ENCODE measurements around the gene COL4A4.
A peak's percentile ranks its signal among the peaks of the same experiment; 100 is the strongest.

Gene COL4A4

DNA sequence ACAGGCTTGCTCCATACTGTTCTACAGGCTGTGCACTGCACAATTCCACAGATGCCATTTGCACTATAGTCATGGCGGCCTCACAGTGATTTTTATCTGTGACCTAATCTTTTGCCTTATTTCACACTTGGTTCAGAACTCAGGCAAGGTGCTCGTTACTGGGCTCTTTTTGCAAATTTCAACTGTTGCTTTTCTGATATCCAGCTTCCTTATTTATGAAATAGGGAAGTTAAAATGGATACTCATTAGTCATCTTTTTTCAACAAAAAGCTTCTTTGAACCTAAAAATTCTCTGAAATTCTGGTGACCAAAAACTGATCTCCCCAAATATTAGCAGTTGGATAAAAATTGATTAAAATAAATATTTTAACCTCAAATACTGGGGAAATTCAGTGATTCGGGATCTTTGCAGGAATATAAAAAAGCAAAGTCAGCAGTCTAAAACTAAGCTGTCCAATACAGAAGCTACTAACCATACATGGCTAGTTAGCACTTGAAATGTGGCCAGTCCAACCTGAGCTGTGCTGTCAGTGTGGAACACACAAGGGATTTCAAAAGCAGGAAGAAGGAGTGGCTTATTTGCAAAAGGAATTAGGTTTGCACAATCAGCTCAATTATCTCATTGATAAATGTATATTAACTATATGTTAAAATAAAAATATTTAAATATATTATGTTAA, 134.4 kb downstream of the COL4A4 start:
- no peak for DNase-seq

DNA sequence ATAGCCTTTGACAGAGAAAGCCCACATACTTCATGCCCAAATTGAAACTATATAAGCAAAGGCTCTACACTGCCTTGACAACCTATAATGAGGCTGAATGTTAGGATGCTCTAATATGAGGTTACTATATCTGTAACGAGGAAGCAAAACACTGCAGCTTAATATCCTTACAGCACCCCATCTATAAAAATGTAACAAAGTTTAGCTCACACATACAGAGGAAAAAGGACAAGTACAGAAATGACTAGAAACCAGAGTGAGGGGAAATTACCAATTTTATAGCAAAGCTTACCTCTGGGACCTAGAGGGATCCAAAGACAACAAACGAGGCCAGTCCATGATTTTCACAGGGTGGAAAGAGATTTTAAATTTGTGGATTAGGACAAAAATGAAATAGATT, 138.5 kb downstream of the COL4A4 start:
- DNase-seq: no peak

- DNase-seq: no peak
Measured at GRCh38 chr2:227022608-227023007, 141.4 kb downstream of the COL4A4 start.

DNA sequence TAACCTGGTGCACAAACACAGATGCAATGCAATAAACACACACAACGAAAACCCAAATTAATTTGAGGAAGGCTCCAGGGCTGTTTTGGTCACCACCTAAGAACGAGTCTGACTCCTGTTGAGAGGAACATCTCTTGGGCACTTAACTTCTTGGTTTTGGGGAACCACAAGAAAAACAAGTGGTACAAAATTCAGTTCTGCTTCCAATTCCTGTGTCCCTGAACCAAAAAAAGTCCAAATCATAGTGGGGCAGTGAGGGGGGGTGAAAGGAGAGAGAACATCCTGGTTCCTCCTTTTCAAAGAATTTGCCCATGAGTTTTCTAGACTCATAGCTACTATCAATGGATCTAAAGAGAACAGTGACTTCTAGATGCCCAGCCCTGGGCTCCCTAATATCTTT, 143.6 kb downstream of the COL4A4 start:
- DNase-seq: no peak

DNA sequence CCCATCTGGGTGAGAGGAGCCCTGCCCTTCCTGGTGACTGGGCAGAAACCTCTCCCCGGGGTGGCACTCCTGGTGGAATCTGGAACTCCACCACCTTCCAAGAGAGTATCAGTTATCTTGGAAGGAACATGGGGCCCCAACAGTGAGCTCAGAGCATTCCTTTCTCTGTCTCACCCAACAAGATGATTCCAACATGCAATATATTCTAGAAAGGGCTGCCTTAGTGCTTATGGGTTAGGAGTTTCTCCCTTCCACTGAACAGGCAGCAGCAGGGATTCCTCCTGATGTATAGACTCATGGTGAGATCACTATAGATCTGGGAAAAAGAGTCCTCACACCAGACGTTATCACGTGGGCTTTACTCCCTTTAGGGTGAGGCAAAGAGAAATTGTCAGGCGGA, 147.1 kb downstream of the COL4A4 start:
- no peak for DNase-seq

DNA sequence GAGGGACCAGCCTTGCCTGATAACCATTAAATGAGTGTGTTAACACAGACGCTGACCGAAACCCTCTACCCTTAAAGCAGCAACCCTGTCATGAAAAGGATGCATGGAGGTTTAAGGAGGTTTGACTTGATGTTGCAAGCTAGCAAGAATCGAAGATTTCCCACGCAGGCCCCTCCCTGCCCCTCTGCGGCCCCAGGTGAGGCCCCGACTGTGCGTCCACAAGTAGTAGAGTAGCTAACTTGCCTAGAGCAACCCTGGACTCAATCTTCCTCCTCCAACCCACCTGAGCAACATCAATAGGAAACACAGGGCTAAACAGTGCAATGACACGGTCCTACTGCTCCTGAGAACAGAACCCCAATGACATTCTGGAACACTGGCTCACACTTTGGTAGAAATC, 150.1 kb downstream of the COL4A4 start:
- no peak for DNase-seq

DNA sequence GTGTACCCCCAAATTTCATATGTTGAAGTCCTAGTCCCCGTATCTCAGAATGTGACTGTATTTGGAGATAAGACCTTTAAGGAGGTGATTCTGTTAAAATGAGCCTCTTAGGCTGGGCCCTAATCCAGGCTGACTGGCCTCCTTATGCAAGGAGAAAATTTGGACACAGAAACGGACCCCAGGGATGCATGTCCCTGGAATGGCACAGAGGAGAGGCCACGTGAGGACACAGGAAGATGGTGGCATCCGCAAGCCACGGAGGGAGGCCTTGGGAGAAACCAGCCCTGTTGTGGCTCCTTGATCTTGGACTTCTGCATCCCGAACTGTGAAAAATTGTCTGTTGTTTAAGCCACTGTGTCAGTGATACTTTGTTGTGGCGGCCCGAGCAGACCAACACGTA, 150.7 kb downstream of the COL4A4 start:
- no peak for DNase-seq

DNA sequence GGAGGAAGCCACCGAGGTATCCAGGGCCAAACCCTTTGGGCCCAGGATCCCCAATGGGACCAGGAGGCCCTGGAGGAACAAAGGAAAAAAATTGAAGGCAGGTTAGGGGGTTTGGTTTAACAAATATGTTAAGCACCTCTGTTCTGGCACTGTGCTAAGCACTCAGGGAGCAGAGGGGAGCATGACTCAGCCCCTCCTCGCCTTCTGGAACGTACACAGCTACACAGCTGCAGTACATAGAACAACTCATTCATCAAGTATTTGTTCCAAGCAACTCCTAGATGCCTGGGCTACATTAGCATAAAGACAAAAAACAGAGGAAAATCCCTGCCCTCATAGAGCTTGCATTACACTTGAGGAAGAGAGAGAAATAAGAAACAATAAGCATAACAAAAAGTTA, 153.6 kb downstream of the COL4A4 start:
- DNase-seq: no peak

DNA sequence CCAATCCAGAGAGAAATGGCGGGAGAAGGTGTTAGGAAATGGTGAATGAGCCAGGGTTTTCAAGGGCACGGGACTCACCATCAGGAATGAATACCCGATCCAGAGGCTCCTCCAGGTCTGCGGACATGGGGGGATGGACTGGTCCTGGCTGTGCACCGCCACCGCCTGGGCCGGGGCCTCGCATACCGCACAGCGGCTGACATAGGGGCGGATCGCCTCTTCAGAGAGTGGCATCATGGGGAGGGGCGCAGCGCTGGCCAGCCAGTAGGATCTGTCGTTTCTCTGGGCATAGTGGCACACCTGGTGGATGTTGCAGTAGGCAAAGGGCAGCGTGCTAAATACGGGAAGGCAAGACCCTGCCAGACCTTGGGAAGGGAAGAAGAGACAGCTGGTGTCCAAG, 156.1 kb downstream of the COL4A4 start:
- no peak for DNase-seq

GRCh38 chr2:227007148-227007547, 156.9 kb downstream of the COL4A4 start:
- DNase-seq: no peak

GRCh38 chr2:227006189-227006897, 157.7 kb downstream of the COL4A4 start:
- DNase-seq: no peak

DNA sequence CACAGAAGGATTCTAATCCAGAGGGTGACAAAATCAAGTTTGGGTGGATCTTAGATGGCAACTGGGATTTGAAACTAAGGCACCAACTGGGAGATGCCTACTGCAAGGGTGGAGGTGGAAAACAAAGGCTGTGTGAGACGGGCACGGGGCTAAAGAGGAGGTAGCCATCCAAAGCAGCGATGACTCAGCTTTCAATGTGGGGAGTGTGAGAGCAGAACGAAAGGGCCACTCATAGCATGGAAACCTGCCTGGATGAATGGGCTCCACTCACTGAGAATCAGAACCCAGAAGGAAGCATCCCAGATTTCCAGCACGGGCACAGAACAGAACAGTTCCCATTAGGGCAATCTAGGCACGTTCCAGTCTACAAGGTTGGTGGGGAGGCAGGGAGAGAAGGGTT, 159.5 kb downstream of the COL4A4 start:
- no peak for DNase-seq

DNA sequence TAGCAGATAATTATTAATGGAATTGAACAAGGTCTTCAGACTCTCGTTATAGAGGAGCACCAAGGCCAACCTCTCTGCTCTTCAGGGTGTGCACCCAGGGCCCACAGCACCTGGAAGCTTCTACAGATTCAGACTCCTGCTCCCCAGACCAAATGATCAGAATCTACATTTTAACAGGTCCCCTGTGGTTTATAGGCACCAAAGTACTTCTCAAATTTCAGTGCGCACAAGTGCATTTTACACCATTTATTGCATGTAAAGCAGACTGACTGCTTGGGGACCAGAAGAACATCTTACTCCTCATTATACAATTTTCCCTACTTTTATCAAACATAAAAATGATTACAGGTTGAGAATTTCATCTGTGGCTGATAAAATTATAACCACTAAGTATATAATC, 163.9 kb downstream of the COL4A4 start:
- no peak for DNase-seq

GRCh38 chr2:226999661-227000060, 164.3 kb downstream of the COL4A4 start:
- no peak for DNase-seq

DNA sequence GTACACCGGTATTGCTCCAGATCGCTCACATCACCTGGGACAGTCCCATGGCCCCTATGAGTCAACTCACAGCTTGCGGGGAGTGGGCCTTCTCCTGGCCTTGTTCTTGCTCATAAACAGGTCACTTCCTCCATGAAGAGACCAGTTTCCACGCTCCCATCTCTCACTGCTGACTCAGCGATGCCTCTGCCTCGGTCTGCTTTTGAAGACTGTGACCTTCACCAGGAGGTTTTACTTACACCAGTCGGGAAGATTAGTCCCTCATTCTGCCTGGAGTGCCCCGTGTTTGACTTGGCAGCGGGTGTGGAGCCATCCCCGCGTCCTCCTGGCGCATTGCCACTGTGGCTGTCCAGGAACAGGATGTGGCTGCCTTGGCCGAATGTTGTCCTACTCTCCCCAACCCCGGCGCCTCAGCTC, 168.4 kb downstream of the COL4A4 start:
- peak; percentile 31 for DNase-seq

DNA sequence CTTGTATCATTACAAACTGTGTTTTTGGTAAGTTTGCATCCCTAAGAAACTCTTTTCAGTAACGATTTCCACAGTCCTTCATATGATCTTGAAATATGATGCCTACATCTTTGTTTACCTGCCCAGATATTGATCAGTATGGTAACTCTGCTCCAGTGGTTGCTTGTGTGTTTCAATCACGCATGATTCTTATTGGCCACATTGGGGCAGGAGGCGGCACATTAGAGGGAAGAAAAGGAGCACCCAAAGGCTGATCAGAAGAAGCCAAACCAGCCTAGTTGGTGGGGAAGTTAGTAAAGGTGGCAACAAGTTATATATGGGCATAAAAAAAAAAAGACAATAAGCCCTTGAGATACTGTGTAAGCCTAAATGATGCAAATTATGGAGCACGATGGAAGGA, 169.2 kb downstream of the COL4A4 start:
- no peak for DNase-seq

- DNase-seq: no peak
Measured at GRCh38 chr2:226993171-226993570, 170.8 kb downstream of the COL4A4 start.

DNA sequence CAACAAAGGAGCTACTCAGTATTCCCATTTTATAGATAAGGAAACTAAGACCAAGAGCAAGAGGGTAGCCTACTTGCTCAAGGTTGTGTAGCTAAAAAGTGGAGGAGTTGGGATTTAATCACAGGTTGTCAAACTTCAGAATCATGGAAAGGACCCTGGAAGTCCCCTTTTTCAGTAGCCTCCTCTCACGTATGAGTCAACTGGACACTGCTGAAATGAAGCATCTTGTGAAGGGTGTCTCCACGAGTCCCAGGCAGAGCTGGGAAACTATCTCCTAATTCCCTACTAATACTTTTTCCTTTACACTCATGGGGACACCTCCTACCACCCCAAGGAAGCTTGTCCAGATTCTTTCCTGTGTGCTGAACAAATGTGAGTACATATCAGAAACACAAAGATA, 172.3 kb downstream of the COL4A4 start:
- no peak for DNase-seq

DNA sequence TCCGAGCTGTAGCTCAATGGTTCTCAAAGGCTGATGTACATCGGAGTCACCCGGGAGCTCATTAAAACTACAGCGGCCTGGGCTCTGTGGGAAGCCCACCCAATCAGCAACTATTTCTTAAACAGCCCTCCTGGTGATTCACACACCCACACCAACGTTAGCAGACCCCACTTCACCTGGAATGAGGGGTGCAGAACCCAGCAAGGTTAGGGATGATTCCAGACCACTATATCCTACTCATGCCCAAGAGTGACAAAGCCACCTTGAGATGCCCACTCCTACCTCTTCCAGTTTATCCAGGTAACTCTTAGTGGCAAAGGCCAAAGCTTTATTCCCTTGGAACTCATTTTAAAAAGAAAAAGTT, 178.4 kb downstream of the COL4A4 start:
- DNase-seq: no peak

GRCh38 chr2:226984750-226985582, 179.0 kb downstream of the COL4A4 start:
- no peak for DNase-seq

GRCh38 chr2:226983895-226984749, 179.9 kb downstream of the COL4A4 start:
- DNase-seq: no peak

- no peak for DNase-seq
Measured at GRCh38 chr2:226981791-226982326, 182.1 kb downstream of the COL4A4 start.

DNA sequence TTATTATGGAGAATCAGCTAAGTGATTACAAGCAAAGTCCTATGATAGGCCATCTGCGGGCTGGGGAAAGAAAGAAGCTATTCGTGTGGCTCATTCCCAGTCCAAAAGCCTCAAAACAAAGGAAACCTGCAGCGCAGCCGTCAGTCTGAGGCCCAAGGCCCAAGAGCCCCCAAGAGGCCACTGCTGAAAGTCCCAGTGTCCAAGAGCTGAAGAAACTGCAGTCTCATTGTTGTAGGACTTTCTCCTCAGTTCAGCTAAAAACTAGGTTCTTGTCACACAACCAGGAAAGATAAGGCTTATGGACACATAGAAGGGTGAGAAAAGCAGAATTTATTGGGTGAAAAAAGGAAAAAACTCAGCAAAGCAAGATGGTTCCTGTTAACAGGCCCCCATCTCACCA, 185.0 kb downstream of the COL4A4 start:
- DNase-seq: no peak

Measured in stimulated activated CD4-positive, alpha-beta T cell treated with anti-CD3 and anti-CD28 coated beads, Interleukin-4, amount 100 ng/mL, for 1 hour (primary cell).